ENCODE results near the gene AMPH.

AMPH gene

DNA sequence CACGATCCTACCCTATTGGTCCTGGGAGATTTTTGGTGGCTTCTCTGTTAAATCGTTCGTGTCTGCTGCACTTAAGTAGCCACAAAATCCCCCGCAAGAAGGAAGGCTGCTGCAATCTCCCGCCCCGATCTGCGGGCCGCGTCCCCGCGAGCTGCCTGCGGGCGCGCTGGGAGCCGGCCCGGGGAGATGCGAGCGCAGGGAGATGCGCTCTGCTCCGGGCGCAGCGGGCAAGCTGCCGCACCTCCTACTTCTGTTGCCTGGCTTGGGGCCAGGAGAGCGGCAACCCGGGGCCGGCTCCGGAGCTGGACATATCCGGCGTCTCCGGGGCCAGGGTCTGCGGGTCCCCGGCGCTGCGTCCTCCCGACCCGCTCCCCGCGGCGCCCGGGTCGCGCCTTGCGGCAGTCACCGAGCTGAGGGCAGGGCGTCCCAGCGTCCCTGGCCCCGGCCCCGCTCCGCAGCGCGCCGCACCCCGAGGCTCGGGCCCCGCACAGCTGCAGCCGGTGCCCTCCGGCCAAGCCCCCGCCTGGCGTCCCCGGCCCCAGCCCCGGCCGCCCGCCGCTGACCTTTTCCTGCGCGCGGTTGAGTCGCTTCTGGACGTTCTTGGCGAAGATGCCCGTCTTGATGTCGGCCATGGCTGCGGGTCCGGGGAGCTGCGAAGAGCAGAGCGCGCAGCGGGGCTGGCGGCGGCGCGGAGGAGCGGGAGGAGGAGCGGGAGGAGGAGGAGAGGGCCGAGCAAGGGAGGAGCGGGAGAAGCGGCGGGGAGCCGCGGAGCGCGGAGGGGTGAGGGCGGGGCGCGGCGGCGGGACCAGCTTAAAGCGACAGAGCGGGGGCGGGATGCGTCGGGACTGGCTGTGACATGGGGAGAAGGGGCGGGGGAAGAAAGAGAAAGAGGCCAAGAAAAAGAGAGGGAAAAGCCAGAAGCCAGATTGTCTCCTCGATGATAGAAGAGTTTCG, at the start of gene AMPH:
Gene AMPH (minus strand): TSS at position 654 of the 954 bp plus-strand sequence. CDS start 22 bp downstream, at position 632.
- DNase-seq = peak; percentile 10

DNA sequence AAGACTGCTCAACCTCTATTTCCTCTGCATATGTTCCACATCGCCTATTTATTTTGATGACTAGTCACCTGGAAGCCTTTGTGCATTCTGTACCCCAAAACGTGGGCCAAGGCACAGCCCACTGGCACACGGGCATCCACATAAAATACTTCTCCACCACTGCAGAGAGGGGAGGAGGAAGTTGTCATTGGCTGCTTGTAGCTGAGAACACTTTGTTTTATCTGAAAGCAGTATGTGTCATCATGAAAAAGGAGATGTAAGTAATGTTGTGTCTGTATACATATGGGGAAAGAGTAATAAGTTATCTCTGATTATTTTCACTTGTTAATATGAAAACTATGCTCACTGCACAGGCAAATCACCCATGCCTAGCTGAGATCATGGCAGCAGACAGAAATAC, 48.2 kb upstream of the AMPH start:
- no peak for DNase-seq

DNA sequence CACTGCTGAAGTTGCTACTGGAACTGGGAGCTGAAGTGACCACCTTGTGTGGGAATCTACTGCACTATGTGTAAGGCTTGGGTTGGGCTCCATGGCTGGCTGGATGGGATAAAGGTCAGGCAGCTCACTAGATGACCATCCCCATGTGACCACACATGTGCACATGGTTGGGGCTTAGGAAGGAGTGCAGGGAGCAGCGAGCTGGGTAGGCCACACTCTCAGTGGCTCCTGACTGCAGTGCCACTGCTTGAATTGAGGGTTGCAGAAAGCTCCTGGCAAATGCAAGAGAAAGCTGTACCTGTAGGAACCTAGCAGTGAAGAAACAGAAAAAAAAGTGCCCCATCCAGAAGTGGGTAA, 47.5 kb upstream of the AMPH start:
- DNase-seq = no peak

DNA sequence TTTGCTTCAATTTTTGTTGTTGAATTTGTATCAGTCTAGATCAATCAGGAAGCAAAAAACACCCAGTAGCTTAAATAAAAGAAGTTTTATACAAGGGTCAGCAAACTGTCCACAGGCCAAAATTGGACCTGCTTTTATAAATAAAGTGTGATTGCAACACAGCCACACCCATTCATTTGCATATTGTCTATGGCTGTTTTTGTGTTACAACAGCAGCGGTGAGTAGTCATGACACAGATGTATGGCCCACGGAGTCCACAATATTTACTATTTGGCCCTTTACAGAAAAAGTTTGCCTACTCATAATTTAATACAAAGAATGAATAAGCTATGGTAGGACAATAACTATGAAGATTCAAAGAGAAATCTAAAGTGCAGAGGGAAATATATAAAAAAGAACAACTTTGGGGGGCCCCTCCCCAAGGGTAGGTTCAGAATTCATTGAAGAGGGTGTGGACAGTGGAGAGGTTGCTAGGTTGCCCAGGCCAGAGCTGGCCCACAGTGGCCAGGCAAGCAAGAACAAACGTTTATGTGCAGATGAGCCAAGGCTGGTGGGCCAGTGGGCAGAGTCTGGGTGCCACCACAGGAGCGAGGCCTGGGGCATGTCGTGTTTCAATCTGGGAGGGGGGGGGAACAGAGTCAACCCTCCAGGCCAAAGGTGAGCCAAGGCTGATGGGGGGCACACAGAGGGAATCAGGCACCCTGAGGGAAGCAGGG, 47.0 kb upstream of the AMPH start:
- no peak for DNase-seq

DNA sequence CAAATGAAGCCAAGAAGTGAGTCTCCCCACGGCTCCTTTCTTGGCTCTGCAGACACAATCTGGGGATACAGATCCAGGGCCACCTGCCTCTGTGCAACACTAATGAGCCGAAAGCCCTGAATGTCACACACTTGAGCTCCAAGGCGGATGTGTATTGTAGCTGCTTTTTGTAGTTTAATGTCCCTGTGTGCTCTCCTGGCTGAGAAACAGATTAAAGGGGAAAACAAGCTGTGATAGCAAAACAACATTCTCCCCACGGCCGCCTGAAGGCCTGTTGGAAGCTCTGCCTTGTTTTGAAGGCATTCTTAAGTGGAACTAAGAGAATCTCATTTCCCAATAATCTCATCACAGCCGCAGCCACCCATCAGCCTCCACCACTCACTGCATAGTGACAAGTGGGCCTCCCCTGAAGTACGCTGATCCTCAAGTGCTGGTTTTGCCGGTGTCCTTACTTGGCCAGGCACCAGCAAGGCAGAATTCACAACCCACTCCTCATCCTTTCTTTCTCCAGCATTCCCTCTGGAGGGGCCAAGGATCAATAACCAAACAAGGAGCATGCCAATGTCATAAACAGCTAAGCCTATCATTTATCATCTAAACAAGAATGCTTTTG, 44.4 kb upstream of the AMPH start:
- no peak for DNase-seq

DNA sequence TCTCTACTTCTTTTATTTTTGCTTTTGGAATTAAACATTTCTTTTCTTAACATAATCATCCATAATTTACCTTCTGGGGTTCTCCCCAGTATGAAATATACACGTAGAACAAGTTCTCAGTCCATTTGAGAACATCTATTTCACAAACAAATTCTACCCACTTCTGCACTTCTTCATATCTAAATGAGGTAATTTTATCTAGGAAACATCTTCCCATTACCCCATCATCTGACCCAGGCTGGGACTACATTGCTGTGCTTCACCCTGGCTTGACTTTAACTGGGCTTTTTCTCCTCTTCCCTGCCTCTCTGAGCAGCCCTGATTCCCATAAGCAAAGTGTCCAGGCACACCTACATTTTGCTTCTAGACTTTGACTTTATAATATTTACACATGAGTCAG, 43.3 kb upstream of the AMPH start:
- no peak for DNase-seq

DNA sequence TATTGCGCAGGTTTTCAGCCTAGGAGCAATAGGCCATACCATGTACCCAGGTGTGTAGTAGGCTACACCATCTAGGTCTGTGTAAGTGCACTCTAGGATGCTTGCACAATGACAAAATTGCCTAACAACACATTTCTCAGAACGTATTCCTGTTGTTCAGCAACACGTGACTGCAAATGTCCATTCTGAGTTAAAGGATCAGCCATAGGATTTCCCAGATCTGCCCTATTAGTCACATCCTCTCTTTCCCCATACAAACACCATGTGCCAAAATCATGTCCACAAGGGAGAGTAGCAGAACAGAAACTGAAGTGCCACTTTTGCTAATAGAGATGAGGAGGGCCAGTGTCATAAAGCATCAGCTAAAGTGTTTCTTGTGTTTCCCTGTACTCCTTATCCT, 42.6 kb upstream of the AMPH start:
- DNase-seq = no peak

DNA sequence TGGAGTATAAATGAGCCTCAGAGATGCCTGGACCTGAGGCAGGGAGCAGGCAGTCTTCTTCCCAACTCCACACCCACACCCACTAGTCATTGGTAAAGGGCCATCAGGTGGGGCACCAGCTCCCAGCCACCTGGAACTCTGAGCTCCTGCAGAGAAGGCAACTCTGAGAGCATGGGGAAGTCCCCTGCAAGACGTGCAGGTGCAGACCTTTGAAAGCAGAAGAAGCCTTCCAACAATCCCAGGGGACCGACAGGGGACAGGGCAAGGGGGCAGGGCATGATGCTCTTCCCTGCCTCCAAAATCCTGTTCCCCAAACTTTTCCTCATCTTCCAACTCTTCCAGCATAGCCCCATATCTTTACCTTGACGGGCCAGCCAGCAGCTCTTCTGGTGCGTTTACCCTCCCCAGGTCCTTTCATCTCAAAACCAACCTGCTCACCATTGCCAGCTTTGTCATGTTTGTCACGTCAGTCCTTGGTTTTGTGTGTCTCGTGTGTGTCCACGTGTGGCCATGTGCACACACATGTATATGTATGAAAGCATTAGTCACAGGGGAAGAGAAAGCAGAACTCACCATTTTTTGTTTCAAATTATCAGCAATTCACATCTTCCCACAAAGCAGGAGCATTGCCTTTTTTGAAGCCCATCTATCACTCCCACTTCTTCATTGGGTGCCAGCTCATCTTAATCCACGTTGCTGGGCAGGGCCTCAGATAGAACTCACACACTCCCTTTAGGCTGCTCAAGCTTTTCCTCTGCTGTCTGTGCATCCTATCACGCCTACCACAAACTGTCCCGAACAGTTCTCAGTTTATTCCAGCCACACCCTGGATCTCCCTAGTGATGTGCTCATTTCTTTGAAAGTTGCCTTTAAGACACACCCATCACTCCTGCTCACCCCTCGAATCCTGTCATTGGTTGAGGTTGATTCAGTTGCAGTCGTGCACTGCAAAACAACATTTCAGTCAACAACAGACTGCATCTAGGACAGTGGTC, 41.0 kb upstream of the AMPH start:
- no peak for DNase-seq

DNA sequence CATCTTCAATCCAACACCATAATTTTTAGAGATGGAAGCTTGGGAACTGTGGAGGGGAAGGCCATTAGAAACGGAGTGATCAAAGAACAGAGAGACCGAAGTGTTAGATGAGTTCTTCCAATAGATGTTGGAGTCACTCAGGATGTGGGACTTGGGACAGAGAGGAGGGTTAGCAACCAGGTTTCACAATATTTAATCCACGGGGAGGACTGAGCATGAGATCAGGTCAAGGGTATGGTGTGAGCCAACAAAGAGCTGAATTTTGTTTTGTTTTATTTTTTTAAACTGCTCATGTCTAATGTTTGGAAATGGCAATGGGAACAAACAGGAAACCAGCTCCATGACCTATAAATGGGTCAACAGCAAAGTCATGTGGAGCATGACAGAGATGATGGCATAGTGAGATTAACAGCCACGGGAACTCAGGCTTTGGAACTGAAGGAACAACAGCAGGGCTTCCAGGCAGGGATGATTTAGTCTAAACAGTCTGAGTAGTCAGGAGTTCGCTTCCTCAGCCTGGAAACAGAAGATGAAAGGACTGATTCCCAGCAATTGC, 38.9 kb upstream of the AMPH start:
- DNase-seq = no peak

DNA sequence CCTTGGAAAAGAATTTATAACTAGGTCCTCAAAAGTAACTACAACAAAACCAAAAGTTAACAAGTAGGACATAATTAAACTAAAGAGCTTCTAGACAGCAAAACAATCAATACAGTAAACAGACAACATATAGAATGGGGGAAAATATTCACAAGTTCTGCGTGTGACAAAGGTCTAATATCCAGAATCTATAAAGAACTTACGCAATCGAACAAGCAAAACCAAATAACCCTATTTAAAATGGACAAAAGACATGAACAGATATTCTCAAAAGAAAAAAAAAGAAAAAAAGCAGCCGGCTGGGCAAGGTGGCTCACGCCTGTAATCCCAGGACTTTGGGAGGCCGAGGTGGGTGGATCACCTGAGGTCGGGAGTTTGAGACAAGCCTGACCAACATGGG, 33.8 kb upstream of the AMPH start:
- DNase-seq = no peak

DNA sequence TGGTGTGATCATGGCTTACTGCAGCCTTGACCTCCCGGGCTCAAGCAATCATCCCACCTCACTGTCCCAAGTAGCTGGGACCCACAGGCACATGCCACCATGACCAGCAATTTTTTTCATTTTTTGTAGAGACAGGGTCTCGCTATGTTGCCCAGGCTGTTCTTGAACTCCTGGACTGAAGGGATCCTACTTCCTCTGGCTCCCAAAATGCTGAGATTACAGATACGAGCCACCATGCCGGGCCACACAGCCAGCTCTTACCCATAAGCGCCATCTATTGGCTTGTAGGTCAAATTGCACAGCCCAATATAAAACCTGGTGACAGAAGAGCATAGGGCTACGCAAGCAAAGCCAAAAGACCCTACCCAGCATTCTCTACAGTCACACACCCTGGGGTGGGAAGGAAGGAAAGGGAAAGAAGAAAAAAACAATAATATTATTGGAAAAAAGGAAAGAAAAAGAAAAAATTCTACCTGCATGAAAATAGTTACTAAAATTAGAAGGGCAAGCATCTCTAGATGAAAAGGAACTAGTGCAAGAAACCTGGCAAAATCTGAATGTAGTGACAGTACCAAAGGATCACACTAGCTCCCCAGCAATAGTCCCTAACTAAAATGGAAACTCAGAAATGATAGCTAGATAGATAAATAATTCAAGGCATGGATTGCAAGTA, 29.4 kb upstream of the AMPH start:
- DNase-seq = no peak

DNA sequence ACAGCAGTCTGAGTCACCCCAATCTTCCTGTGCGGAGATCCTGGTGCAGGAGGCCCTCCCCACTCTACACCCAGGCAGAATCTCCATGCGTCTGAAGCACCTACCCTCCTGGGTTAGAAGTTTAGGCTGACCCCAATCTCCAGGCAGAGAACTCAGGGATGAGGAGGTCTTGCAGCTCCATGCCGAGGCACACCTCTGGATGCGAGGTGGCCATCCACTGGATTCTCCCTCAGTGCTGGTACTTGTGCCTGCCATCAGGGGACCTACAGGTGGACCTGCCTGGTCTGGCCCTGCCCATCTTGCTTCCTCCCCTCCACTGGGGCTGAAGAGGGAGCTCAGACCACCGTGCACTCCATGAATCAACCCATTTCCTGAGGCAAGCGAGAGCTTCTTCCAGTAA, 28.8 kb upstream of the AMPH start:
- DNase-seq = no peak

DNA sequence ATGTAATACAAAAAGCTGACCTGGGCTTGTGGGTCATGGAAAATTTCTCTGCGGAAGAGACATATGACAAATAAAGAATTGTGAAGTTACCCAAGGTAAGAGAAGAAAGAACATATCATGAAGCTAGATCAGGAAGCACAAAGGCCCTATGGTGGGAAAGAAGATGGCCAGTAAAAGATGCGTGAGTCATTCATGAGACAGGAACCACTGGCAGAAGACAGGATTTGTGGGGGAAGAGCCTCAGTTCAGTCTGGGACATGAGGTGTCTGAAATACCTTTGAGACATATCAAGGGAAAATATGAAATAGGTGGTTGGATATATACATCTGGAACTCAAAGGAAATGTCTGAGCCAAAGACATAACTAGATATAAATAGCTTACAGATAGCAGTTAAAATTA, 27.7 kb upstream of the AMPH start:
- DNase-seq = no peak

DNA sequence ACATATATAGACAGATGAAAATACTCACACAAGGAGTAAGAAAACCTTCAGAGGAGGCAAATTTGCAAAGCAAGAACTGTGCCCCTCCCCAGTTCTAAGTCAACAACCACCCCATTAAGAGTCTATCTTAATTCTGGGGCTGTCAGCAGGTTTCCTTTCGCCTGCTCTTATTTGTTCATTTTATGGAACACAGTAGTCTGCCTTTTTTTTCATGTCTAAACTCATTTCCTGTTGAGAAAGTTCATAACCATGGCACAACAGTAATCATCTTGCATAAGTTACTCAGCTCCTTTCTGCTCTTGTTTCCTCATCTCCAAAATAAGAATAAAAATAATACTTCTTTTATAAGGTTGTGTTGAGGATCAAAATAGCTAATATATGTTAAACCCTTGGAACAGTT, 25.8 kb upstream of the AMPH start:
- DNase-seq = no peak

DNA sequence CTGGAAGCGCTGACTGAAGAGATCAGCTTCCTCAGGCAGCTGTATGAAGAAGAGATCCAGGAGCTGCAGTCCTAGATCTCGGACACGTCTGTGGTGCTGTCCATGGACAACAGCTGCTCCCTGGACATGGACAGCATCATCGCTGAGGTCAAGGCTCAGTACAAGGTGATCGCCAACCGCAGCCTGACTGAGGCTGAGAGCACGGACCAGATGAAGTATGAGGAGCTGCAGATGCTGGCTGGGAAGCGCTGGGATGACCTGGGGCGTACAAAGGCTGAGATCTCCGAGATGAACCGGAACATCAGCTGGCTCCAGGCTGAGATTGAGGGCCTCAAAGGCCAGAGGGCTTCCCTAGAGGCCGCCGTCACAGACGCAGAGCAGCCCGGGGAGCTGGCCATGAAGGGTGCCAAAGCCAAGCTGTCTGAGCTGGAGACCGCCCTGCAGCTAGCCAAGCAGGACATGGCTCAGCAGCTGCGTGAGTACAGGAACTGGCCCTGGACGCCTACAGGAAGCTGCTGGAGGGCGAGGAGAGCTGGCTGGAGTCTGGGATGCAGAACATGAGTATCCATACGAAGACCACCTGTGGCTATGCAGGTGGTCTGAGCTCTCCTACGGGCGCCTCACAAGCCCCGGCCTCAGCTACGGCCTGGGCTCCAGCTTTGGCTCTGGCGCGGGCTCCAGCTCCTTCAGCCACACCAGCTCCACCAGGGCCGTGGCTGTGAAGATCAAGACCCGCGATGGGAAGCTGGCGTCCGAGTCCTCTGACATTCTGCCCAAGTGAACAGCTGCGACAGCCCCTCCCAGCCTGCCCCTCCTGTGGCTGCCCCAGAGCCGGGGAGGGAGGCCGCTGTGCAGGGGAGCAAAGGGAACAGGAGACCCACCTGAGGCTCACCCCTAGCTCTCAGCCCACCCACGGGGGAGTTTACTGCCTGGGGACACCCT, 24.9 kb upstream of the AMPH start:
- no peak for DNase-seq

DNA sequence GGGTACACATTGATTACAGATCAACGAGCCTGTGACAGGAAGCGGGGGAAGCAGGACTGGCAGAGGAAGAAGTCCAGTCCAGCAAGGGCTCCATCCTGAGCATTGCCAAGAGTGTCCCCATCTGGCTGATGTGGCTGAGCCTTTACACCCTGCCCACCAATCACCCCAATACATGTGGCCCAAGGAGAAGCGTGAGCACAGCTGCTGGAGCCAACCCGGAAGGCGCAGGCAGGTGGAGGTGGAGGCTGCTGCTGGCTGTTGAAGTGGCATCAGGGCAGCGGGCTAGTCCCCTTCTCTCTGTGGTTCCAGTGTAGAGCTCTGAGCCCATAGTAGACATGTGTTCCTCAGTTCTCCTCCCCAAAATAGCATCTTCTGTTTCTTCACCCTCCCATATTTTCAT, 6.8 kb upstream of the AMPH start:
- no peak for DNase-seq

DNA sequence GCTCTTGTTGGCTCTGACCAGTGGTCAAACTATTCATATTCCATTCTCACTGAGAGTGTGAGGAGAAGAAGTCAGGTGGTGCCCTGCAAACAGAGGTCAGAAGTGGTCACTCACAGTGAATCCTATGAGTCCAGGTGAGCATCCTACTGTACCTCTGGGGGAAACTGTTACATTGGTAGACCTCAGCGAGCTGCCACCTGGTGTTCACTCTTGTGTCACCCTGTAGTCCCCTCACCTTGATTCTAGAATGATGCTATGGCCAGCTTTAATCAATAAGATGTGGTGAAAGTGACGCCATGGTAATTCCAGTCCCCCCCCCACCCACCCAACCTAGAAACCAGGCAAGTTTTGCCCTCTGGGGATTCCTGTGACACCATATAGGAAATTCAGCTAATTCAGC, 1.2 kb upstream of the AMPH start:
- no peak for DNase-seq

DNA sequence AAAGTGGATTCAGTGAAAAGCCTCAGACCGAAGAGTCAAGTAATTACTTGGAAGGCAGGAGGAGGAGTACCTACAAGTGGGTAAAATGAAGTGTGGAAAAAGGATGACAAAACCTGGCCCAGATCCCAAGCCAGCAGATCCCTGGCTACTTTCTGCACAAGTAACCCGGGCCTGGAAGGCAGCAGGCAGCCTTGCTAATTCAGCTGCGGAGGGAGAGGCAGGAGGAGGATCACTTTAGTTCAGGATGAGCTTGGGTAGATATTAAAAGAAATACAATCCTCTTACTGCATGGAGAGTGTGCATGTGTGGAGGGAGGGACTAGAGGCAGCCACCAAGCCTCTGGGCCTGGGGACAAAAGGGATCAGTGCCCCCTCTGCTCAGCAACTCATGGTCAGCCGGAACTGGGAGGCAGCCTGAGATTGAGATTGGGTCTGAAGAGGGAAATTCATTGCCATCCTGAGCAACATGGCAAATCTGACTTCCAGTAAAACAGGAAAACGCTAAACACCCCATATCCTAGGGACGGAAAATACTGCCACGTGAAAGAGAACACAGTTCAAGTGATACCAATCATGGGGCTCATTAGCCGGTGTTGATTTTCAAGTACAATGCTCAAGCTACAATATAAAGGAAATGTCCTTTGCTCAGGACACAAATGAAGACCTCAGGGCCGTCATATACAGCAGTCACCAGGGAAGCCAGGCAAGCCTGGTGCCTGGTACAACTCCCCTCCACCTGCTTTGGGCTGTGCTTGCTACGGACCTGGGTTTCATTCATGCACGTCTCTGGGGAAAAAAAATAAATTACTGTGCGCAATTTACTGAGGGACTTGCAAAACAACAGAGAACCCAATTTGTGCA, 1.3 kb downstream of the AMPH start:
- no peak for DNase-seq

DNA sequence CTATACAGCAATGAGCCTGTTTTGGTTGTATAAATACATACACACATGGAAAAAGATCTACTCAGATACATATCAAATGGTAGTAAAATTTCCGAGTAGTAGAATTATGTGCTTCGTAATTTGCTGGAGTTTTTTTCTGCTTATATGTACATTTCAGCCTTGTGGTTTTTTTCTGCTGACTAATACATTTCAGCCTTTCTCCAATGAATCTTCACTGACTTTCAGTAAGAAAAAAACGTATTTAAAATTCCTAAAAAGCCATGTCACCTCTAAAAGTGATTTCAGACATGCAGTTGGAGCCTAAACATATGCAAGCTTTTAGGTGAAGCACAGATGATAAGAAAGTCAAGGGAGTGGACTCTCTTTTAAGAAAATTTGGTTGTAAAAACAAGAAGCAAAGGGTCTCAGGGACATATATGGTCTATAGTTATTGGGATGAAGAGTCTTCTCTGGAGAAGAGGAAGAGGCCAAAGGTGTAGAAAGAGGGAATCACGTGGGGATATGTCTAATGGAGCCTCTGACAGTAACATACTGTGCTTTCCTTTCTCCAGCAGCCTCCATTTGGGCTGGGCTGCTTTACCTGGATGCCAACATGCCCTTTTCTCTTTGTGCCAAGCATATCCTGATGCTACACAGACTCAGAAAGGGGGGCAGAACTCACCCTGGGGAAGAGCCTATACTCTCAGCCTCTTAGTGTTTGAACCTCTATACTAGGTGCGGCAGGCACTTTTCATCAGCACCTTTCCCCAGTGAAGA, 2.4 kb downstream of the AMPH start:
- DNase-seq = no peak

Measured in activated T-cell treated with anti-CD3 and anti-CD28 coated beads for 4 hours (primary cell).